K562 (cell line): ENCODE data around the gene TRNAU1AP. TPM values are rescaled to one million over a fixed set of nuclear protein-coding genes. Genes with fewer than 3 reads are reported as not detected.

Source experiments
- EP400 ChIP-seq: fragments of 450-650 bp; IDR thresholded peaks from 2 replicates; pipeline ENCODE4 v1.6.1; 2017; ENCODE audit warnings: antibody characterized with exemption, mild to moderate bottlenecking, moderate library complexity
- GATA2 ChIP-seq: sonication (generic); formaldehyde crosslinking; IDR thresholded peaks from 2 replicates; pipeline ENCODE4 v1.4.0; 2020; ENCODE audit warnings: mild to moderate bottlenecking, missing genetic modification reagents
- ILF3 ChIP-seq: fragments of 450-650 bp; IDR thresholded peaks from 2 replicates; pipeline ENCODE4 v1.6.1; 2018; ENCODE audit warnings: antibody characterized with exemption, mild to moderate bottlenecking, moderate library complexity, borderline replicate concordance
- MTA2 ChIP-seq: fragments of 450-650 bp; IDR thresholded peaks from 2 replicates; pipeline ENCODE4 v1.6.1; 2016; ENCODE audit warnings: low read depth
- RFX1 ChIP-seq: fragments of 450-650 bp; IDR thresholded peaks from 2 replicates; pipeline ENCODE4 v1.6.1; 2016; ENCODE audit warnings: mild to moderate bottlenecking, moderate library complexity
- SAFB ChIP-seq: fragments of 200-400 bp; formaldehyde crosslinking; IDR thresholded peaks from 2 replicates; pipeline ENCODE4 v1.6.1; 2017; ENCODE audit warnings: low read depth, low read length, borderline replicate concordance
- SIN3A ChIP-seq, 2 experiments: fragments of 150-350 bp in 1 of 2; IDR thresholded peaks; 2 replicates each; pipeline ENCODE4 v1.6.1; 2011 to 2016; ENCODE audit warnings: borderline replicate concordance in 2 of 2, low read depth in 2 of 2, low read length in 2 of 2, mild to moderate bottlenecking in 2 of 2, moderate library complexity in 2 of 2; ENCODE audit not compliant: control insufficient read depth in 1 of 2
- polyA plus RNA-seq, 8 experiments: library from polyadenylated mRNA; depleted of rRNA in 4 of 8; stranded (reverse) in 5 of 8; unstranded in 3 of 8; fragments of >200 nt; fragmentation: Nextera tagmentation in 2 of 8; fragmentation: Illumina TruSeq in 1 of 8; extraction: Ambion mirVana in 2 of 8; extraction: Trizol in 1 of 8; gene quantifications; 2 replicates each; pipeline versions ENCODE4 v1.2.1 to v1.2.3, GENCODE V29; 2011 to 2014; ENCODE audit warnings: inconsistent platforms in 1 of 8, missing spikeins in 1 of 8
- total RNA-seq, 7 experiments: library from RNA; depleted of rRNA in 6 of 7; stranded (reverse); fragments of >200 nt in 6 of 7; fragmentation: Illumina TruSeq in 2 of 7; extraction: Trizol in 2 of 7; gene quantifications; 2 replicates each; pipeline versions ENCODE4 v1.2.1 to v1.2.3, GENCODE V29; 2011 to 2021; ENCODE audit warnings: low replicate concordance in 1 of 7
- TF ChIP-seq, protein P1 (sequence below): fragments of 450-650 bp; IDR thresholded peaks from 2 replicates; pipeline ENCODE4 v1.6.1; 2017; ENCODE audit warnings: mild to moderate bottlenecking, moderate library complexity
- TF ChIP-seq, protein P2 (sequence below): fragments of 250-450 bp; sonication (Bioruptor Pico); IDR thresholded peaks from 2 replicates; pipeline ENCODE4 v1.5.0; 2021; ENCODE audit warnings: mild to moderate bottlenecking, moderate library complexity
- TF ChIP-seq, protein P3 (sequence below), 2 experiments: IDR thresholded peaks in 1 of 2; conservative IDR thresholded peaks in 1 of 2; 2 replicates each; pipeline ENCODE4 v1.6.1; 2016; ENCODE audit warnings: low read depth in 2 of 2, mild to moderate bottlenecking in 1 of 2, missing compliant biosample characterization in 1 of 2, missing genetic modification characterization in 1 of 2, moderate library complexity in 1 of 2
- TF ChIP-seq, protein P4 (sequence below): fragments of 450-650 bp; conservative IDR thresholded peaks from 2 replicates; pipeline ENCODE4 v1.6.1; 2016; ENCODE audit warnings: missing genetic modification characterization, low read depth, mild to moderate bottlenecking, missing compliant biosample characterization, moderate library complexity
- TF ChIP-seq, protein P5 (sequence below): IDR thresholded peaks from 2 replicates; pipeline ENCODE4 v1.6.1; 2016; ENCODE audit warnings: missing genetic modification characterization, missing compliant biosample characterization

Gene TRNAU1AP
- total and polyA plus RNA-seq, 9 of the 15 experiments (the other 6 are each of a cell fraction or from before 2014, with no cell fraction given): 34.9 to 110 (median 46.3) TPM

DNA sequence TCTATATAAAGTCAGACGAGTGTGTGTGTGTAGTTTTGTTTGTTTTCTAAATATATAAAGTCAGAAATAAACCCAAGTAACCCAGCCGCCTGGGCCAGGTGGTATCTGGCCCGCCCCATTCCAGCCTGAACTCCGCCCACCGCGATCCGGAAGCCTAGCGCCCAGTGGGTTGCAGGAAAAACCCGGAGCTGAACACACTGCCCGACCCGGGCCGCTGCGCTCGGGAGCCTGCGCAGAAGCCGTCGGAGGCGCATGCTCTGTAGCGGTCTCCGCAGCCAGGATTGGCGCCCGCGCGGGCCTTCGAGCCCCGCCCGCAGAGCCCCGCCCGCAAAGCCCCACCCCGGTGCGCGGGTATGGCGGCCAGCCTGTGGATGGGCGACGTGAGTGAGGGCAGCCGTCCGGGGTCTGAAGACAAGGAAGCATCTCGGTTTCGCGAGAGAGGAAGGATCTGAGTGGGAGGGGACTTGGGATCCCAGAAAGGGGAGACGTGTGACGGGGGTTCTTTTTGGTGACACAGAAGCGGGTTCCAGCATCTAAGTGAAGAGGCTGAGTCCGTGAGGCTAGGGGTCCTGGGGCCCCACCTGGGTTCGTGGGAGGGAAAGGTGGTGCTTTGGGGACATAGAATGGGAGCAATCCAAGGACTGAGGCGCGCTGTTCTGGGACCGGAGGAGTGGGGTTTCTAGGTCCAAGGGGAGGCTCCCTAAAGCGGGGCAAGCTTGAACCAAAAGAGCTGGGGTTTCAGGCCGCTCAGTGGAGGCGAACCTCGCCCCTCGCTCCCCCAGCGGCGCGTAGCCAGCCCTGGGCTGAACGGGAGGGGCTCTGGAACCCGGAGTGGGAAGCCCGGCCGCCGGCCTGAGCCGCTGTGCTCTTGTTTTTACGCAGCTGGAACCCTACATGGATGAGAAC lies at the start of gene TRNAU1AP (continued):
- TF ChIP-seq, protein P1, sequence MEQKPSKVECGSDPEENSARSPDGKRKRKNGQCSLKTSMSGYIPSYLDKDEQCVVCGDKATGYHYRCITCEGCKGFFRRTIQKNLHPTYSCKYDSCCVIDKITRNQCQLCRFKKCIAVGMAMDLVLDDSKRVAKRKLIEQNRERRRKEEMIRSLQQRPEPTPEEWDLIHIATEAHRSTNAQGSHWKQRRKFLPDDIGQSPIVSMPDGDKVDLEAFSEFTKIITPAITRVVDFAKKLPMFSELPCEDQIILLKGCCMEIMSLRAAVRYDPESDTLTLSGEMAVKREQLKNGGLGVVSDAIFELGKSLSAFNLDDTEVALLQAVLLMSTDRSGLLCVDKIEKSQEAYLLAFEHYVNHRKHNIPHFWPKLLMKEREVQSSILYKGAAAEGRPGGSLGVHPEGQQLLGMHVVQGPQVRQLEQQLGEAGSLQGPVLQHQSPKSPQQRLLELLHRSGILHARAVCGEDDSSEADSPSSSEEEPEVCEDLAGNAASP: no peak
- TF ChIP-seq, protein P2, sequence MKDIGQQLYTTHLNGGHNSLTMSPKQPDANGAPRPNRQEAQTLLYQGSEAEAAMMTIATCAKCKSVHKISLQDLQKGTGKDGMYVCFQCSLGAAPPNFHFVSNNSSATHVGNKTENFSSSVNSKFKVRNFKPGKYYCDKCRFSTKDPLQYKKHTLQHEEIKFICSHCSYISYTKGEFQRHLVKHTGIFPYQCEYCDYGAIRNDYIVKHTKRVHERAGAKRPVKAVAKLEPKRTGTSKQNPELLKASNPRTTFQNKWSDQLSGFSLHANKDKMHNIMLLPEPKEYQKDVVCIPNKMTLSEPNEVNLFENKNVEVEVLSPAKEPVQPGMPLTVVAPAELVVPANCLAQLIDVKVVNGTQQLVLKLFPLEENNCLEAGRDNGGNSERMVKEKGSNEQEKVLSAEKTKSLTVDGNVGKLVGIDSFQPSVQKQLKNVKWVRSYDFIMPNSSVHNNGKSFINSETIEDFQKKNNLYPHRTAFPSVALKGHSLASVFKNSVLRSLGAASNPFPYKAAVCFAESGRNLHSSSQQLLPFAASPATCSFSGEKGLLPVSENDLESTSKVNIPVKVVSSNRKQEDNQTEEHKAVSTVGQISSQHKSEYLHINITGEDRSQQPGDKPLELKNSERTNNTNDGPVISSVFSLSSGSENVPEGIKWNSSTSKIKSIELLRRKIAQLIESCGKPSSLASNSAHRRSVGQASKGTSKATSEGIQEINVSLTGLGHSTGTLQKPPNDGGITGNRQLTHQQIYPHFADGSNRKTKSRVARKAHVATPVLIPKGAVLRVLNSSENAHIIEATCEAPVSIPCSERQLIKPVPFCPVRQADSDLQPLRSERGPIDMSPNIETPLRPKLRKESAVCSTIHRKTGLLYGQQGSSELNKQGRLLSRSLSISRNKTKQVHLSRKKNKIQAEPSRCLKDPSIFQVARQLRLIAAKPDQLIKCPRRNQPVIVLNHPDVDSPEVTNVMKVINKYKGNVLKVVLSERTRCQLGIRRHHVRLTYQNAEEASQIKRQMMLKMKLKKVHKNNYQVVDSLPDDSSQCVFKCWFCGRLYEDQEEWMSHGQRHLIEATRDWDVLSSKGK: no peak
- TF ChIP-seq, protein P3, sequence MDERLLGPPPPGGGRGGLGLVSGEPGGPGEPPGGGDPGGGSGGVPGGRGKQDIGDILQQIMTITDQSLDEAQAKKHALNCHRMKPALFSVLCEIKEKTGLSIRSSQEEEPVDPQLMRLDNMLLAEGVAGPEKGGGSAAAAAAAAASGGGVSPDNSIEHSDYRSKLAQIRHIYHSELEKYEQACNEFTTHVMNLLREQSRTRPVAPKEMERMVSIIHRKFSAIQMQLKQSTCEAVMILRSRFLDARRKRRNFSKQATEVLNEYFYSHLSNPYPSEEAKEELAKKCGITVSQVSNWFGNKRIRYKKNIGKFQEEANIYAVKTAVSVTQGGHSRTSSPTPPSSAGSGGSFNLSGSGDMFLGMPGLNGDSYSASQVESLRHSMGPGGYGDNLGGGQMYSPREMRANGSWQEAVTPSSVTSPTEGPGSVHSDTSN (CRISPR knock-in tag; IDR thresholded peaks at IDR 0.05; ENCODE audit: low read depth): no peak
- TF ChIP-seq, protein P3 (tag; conservative IDR thresholded peaks at IDR 0.05; ENCODE audit: low read depth): no peak
- TF ChIP-seq, protein P4, sequence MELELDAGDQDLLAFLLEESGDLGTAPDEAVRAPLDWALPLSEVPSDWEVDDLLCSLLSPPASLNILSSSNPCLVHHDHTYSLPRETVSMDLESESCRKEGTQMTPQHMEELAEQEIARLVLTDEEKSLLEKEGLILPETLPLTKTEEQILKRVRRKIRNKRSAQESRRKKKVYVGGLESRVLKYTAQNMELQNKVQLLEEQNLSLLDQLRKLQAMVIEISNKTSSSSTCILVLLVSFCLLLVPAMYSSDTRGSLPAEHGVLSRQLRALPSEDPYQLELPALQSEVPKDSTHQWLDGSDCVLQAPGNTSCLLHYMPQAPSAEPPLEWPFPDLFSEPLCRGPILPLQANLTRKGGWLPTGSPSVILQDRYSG (tag): no peak
- TF ChIP-seq SAFB (no peak), RFX1 (no peak), EP400 (peak; percentile 90), ILF3 (no peak), GATA2 (CRISPR knock-in tag) (no peak), SIN3A (IDR thresholded peaks at IDR 0.05; ENCODE audit: borderline replicate concordance in 2 of 2, control insufficient read depth in 1 of 2, low read depth in 2 of 2, low read length in 2 of 2) (peak; percentile 44 to 93), MTA2 (no peak)
- TF ChIP-seq, protein P5, sequence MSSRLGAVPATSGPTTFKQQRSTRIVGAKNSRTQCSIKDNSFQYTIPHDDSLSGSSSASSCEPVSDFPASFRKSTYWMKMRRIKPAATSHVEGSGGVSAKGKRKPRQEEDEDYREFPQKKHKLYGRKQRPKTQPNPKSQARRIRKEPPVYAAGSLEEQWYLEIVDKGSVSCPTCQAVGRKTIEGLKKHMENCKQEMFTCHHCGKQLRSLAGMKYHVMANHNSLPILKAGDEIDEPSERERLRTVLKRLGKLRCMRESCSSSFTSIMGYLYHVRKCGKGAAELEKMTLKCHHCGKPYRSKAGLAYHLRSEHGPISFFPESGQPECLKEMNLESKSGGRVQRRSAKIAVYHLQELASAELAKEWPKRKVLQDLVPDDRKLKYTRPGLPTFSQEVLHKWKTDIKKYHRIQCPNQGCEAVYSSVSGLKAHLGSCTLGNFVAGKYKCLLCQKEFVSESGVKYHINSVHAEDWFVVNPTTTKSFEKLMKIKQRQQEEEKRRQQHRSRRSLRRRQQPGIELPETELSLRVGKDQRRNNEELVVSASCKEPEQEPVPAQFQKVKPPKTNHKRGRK (tag): no peak
